AG04450 (cell line): Measurements from ENCODE around the gene NCBP3. TPM values are rescaled to one million over a fixed set of nuclear protein-coding genes. Genes with fewer than 3 reads are reported as not detected.

Experiments
- CTCF ChIA-PET: fragments of 300-600, 350-600 bp; formaldehyde crosslinking; extraction: SDS; loops from one replicate; lab custom pipeline; 2022; ENCODE audit warnings: antibody characterized with exemption, inconsistent platforms; lab: Charles Lee
- POLR2A ChIA-PET: fragments of 350-600 bp; formaldehyde crosslinking; extraction: SDS; loops from one replicate; lab custom pipeline; 2021; ENCODE audit warnings: antibody characterized with exemption, inconsistent platforms; lab: Yijun Ruan, JAX
- DNase-seq: peaks from one replicate; pipeline ENCODE4 v3.0.0-alpha.2; 2011; ENCODE audit warnings: low read depth, low spot score
- H3K27ac ChIP-seq: one replicate; pipeline ENCODE4 v1.5.1; 2012; ENCODE audit warnings: low read depth, low read length, control low read depth
- H3K27me3 ChIP-seq: one replicate; pipeline ENCODE4 v1.6.0; 2012; ENCODE audit warnings: low read length; ENCODE audit not compliant: control insufficient read depth, insufficient read depth
- H3K4me3 ChIP-seq: 2 replicates; pipeline ENCODE4 v1.5.1; 2011; ENCODE audit warnings: mild to moderate bottlenecking, low read depth, low read length, control low read depth
- H3K9me3 ChIP-seq: 2 replicates; pipeline ENCODE4 v1.5.1; 2012; ENCODE audit warnings: low read length; ENCODE audit not compliant: control insufficient read depth, insufficient read depth
- polyA plus RNA-seq: library from polyadenylated mRNA; depleted of rRNA; stranded (reverse); fragments of >200 nt; gene quantifications from 2 replicates; pipeline ENCODE4 v1.2.3, GENCODE V29; 2011
- TF ChIP-seq, protein P1 (sequence below): IDR thresholded peaks from 2 replicates; pipeline ENCODE4 v1.5.1; 2011; ENCODE audit warnings: low read depth, low read length, control low read depth, inconsistent platforms

The NCBP3 gene
- polyA plus RNA-seq, 1 experiment, result 28.5 TPM

DNA sequence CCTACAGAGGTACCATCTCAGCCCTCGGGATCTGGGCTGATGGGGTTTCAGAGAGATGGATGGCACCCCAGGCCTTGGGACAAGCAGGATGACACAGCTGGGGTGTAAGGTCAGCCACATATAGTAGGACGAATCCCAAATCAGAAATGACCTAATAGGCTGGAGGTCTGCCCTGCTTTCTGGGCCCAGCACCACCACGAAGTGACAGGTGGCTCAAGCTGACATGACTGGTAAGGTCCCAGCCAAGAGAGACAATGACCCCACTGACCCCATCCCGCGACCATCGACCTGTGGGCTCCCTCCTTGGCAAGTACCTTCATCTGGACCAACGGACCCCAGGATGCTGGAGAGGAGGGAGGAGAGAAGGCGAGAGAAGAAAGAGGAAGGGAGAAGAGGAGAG is 31.2 kb upstream of the NCBP3 start:
- TF ChIP-seq, protein P1, sequence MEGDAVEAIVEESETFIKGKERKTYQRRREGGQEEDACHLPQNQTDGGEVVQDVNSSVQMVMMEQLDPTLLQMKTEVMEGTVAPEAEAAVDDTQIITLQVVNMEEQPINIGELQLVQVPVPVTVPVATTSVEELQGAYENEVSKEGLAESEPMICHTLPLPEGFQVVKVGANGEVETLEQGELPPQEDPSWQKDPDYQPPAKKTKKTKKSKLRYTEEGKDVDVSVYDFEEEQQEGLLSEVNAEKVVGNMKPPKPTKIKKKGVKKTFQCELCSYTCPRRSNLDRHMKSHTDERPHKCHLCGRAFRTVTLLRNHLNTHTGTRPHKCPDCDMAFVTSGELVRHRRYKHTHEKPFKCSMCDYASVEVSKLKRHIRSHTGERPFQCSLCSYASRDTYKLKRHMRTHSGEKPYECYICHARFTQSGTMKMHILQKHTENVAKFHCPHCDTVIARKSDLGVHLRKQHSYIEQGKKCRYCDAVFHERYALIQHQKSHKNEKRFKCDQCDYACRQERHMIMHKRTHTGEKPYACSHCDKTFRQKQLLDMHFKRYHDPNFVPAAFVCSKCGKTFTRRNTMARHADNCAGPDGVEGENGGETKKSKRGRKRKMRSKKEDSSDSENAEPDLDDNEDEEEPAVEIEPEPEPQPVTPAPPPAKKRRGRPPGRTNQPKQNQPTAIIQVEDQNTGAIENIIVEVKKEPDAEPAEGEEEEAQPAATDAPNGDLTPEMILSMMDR, result no peak
- H3K9me3 ChIP-seq, result peaks cover 3% of the 10 kb centered on the region; the same call in 1 of the 2 replicates
- ChIA-PET CTCF (no interaction called here), POLR2A (no interaction called here)
- no peaks in the 10 kb centered on the region for H3K27me3 ChIP-seq
- no peak overlapping the region for H3K27ac ChIP-seq
- DNase-seq, result no peak
- no peak overlapping the region for H3K4me3 ChIP-seq

- Histone ChIP-seq H3K4me3 (no peak overlapping the region), H3K9me3 (peaks cover 3% of the 10 kb centered on the region; the same call in 1 of the 2 replicates), H3K27ac (no peak overlapping the region), H3K27me3 (no peaks in the 10 kb centered on the region)
- DNase-seq, result no peak
- ChIA-PET CTCF (no interaction called here), POLR2A (no interaction called here)
- TF ChIP-seq, protein P1, result no peak
These were observed 29.3 kb upstream of the NCBP3 start for GRCh38 chr17:3875317-3875716.

GRCh38 chr17:3873862-3874261 is 27.8 kb upstream of the NCBP3 start:
- no peak overlapping the region for H3K4me3 ChIP-seq
- DNase-seq, result no peak
- H3K27ac ChIP-seq, result no peak overlapping the region
- H3K9me3 ChIP-seq, result peaks cover 3% of the 10 kb centered on the region; the same call in 1 of the 2 replicates
- no peaks in the 10 kb centered on the region for H3K27me3 ChIP-seq
- POLR2A ChIA-PET, result no interaction called here
- CTCF ChIA-PET, result no interaction called here
- TF ChIP-seq, protein P1, result no peak

DNA sequence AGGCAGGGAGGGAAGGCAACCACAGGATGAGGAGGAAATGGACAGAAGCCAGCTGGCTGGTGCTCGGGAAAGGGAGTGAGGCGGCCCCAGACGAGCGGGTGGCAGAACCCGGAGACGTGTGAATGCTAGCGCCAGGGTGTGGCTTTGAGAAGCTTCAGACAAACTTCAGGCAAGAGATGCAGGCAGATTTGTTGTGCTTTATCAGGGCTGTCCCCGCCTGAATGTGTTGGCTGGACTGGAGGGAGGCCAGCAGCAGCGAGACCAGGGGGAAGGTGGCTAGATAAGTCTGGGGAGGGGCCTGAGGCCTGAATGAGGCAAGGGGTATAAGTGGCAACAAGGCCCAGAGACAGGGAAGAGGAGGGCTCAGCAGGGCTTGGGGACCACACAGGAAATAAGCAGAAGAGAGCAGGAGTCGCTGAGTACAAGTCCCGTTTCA is 24.8 kb upstream of the NCBP3 start:
- no peak for DNase-seq
- H3K27me3 ChIP-seq, result no peaks in the 10 kb centered on the region
- TF ChIP-seq, protein P1, result no peak
- H3K27ac ChIP-seq, result no peak overlapping the region
- ChIA-PET POLR2A (no interaction called here), CTCF (no interaction called here)
- peaks cover 3% of the 10 kb centered on the region; the same call in 1 of the 2 replicates for H3K9me3 ChIP-seq
- no peak overlapping the region for H3K4me3 ChIP-seq

DNA sequence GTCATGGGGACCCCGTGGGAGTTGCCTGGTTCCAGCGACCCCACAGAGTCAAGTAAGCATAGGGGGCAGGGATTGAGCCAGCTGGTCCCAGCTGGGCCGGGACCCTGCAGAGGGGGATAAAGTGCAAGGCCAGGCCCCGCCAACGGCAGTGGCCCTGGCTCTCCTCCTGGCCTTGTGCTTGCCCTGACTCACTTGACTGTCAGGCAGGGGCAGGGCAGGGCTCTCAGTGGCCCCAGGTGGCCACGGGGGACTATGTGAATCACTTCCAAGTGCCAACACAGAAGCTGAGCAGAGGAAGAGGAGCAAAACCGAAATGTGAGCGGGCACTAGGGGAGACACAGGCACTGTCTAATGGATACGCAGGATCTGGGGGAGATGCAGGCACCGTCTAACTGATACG is 21.6 kb upstream of the NCBP3 start:
- Histone ChIP-seq H3K27me3 (no peaks in the 10 kb centered on the region), H3K27ac (no peak overlapping the region), H3K4me3 (no peak overlapping the region), H3K9me3 (no peaks in the 10 kb centered on the region; the same call in 1 of the 2 replicates)
- DNase-seq, result no peak
- CTCF ChIA-PET, result interaction anchor here (0.5 kb wide), 1 partner anchor 292 kb away, joined by 3 read pairs; no protein-coding TSS in a partner anchor
- TF ChIP-seq, protein P1, result no peak
- POLR2A ChIA-PET, result no interaction called here
